OCI-LY7 (cell line): Measurements from ENCODE around the gene NBEA.

Experiments used
- CTCF ChIP-seq: fragments of 200-600 bp; sonication (generic); conservative IDR thresholded peaks from 2 replicates; pipeline ENCODE4 v1.5.1; 2014; ENCODE audit warnings: mild to moderate bottlenecking, antibody characterized with exemption, low read length, moderate library complexity, mixed read lengths
- EZH2phosphoT487 ChIP-seq: fragments of 200-600 bp; sonication (generic); IDR thresholded peaks from 2 replicates; pipeline ENCODE4 v1.6.1; 2018; ENCODE audit warnings: low read depth, borderline replicate concordance, mild to moderate bottlenecking, mixed run types, antibody characterized with exemption, low read length, moderate library complexity, mixed read lengths

- no peak for TF ChIP-seq CTCF
- TF ChIP-seq EZH2phosphoT487 = no peak
Measured at GRCh38 chr13:35703061-35703460, 761.0 kb downstream of the NBEA start.
